Nephron progenitor cell (in vitro differentiated cells): Measurements from ENCODE around the gene CARNS1.

ENCODE experiments used
- DNase-seq: peaks from one replicate; pipeline ENCODE4 v3.0.0; 2021
- H3K27ac Mint-ChIP-seq: 2 replicates; pipeline ENCODE4 v1.8.0; 2021; ENCODE audit warnings: mild to moderate bottlenecking, moderate library complexity, mixed read lengths
- H3K27me3 Mint-ChIP-seq: 2 replicates; pipeline ENCODE4 v1.8.0; 2021; ENCODE audit warnings: mild to moderate bottlenecking, low read depth, mixed read lengths; ENCODE audit not compliant: poor library complexity
- H3K36me3 Mint-ChIP-seq: 2 replicates; pipeline ENCODE4 v1.8.0; 2021; ENCODE audit warnings: low read depth, mixed read lengths
- H3K4me1 Mint-ChIP-seq: 2 replicates; pipeline ENCODE4 v1.8.0; 2021; ENCODE audit warnings: mixed read lengths
- H3K4me3 Mint-ChIP-seq: 2 replicates; pipeline ENCODE4 v1.8.0; 2021; ENCODE audit warnings: mild to moderate bottlenecking, moderate library complexity, mixed read lengths
- H3K9me3 Mint-ChIP-seq: 2 replicates; pipeline ENCODE4 v1.8.0; 2021; ENCODE audit warnings: mild to moderate bottlenecking, moderate library complexity, mixed read lengths
- CTCF ChIP-seq: fragments of 200-600 bp; sonication (generic); IDR thresholded peaks from 2 replicates; pipeline ENCODE4 v1.5.0; 2021; ENCODE audit warnings: antibody characterized with exemption

Gene CARNS1

GRCh38 chr11:67419325-67420049 is 4.0 kb downstream of the CARNS1 start:
- no peaks in the 10 kb centered on the region for H3K36me3 Mint-ChIP-seq
- no peaks in the 10 kb centered on the region for H3K9me3 Mint-ChIP-seq
- DNase-seq, result no peak
- no peak for TF ChIP-seq CTCF
- H3K4me1 Mint-ChIP-seq, result peaks cover 25% of the 10 kb centered on the region
- peaks cover 36% of the 10 kb centered on the region for H3K27me3 Mint-ChIP-seq
- H3K4me3 Mint-ChIP-seq, result peak overlapping the region; percentile 78
- no peak overlapping the region for H3K27ac Mint-ChIP-seq

- DNase-seq, result no peak
- Mint-ChIP-seq H3K27ac (no peak overlapping the region), H3K36me3 (no peaks in the 10 kb centered on the region), H3K4me1 (peaks cover 25% of the 10 kb centered on the region), H3K4me3 (peak overlapping the region; percentile 78), H3K27me3 (peaks cover 29% of the 10 kb centered on the region), H3K9me3 (no peaks in the 10 kb centered on the region)
- no peak for TF ChIP-seq CTCF
Measured at GRCh38 chr11:67420147-67420645, 4.7 kb downstream of the CARNS1 start.

GRCh38 chr11:67420646-67421429 is 5.4 kb downstream of the CARNS1 start:
- no peak overlapping the region for H3K27ac Mint-ChIP-seq
- peak; percentile 99 for DNase-seq
- no peaks in the 10 kb centered on the region for H3K36me3 Mint-ChIP-seq
- peaks cover 29% of the 10 kb centered on the region for H3K27me3 Mint-ChIP-seq
- peak overlapping the region; percentile 67 for H3K4me3 Mint-ChIP-seq
- peaks cover 25% of the 10 kb centered on the region for H3K4me1 Mint-ChIP-seq
- no peak for TF ChIP-seq CTCF
- H3K9me3 Mint-ChIP-seq, result no peaks in the 10 kb centered on the region

GRCh38 chr11:67421430-67422031 is 6.1 kb downstream of the CARNS1 start:
- H3K4me3 Mint-ChIP-seq, result peak overlapping the region; percentile 67
- no peak overlapping the region for H3K27ac Mint-ChIP-seq
- no peak for TF ChIP-seq CTCF
- H3K4me1 Mint-ChIP-seq, result peaks cover 19% of the 10 kb centered on the region
- DNase-seq, result no peak
- H3K36me3 Mint-ChIP-seq, result no peaks in the 10 kb centered on the region
- no peaks in the 10 kb centered on the region for H3K9me3 Mint-ChIP-seq
- H3K27me3 Mint-ChIP-seq, result peaks cover 23% of the 10 kb centered on the region

- Mint-ChIP-seq H3K36me3 (no peaks in the 10 kb centered on the region), H3K9me3 (no peaks in the 10 kb centered on the region), H3K4me3 (no peak overlapping the region), H3K4me1 (peaks cover 19% of the 10 kb centered on the region), H3K27ac (no peak overlapping the region), H3K27me3 (peaks cover 15% of the 10 kb centered on the region)
- no peak for TF ChIP-seq CTCF
- no peak for DNase-seq
Measured at GRCh38 chr11:67422891-67423290, 7.4 kb downstream of the CARNS1 start.
